CD4-positive, alpha-beta T cell treated with Interleukin-10 for 1 hour (primary cell): ENCODE results near the gene GPR39.

ENCODE experiments used
- DNase-seq: peaks from one replicate; pipeline ENCODE4 v3.0.0-alpha.2; 2020

GPR39 gene

GRCh38 chr2:132609101-132609890 lies 192.7 kb downstream of the GPR39 start:
- DNase-seq: no peak

DNA sequence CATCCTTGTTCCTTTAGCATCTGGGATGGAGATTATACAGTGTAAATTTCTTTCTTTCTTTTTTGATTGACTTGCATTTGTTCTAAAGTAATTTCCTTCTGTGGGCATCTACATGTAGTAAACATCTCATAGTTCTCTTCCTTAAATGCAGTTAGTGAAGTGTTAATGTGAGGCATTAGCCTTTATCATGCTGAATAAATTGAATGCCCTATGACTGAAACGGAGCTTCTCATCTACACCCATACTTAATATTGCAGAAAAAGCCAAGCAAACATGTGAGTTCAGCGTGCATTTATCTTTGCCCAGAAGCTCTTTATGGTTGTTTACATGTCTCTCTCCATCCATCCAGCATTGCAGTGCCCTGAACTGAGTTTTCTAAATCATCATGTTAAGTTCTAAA lies 195.1 kb downstream of the GPR39 start:
- no peak for DNase-seq

DNA sequence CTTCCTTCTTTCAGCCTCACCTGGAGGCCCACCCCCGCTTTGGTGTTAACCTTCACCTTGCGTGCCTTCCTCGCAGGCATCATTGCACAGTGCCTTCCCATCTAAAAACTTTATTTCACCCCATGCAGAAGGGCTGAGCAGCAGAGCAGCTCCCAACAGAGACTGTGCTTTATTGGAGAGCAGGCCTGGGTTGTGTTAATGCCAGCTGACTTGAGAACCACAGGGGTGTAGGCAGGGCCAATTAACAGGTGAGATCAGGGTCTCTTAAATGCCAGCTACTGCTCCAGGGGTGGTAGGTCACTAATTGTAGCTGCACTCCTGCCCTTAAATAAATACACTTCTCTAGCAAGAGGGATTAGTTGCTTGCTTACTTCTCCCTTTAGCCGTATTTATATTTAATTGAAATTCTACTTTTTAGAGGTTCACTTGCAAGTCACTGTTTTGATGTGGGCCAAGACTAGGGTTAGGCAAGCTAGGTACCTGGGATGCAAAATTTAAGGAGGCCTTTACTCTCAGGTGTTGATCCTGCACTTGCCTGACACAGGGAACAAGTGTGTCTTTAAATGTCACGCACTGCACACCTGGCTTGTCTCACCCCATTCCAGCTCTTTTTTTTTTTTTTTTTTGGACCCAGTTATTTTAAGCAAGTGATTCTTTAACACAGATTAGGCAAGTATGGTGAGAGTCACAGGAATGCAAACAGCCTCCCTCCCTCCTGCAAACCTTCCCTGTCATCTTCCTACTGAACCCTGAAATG lies 198.9 kb downstream of the GPR39 start:
- DNase-seq: no peak

GRCh38 chr2:132617989-132618388 lies 201.4 kb downstream of the GPR39 start:
- no peak for DNase-seq

DNA sequence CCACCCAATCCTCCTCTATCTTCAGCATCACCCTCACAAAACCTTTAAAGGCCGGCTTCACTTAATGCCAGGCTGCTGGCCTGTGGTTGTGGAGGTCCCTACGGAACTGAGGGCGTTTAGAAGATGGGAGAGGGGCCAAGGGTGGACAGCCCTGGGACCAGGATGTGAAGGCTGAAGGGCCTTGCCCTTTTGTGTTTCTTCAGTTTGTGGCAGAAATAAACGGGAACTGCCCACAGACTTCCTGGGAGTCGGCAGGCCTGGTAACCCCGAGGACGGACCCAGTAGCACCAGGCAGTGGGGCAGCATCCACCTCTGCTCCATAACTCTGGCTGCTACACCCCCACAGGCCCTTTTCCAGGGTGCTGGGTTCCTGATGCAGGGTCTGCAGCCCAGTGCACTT lies 202.1 kb downstream of the GPR39 start:
- DNase-seq: no peak

DNA sequence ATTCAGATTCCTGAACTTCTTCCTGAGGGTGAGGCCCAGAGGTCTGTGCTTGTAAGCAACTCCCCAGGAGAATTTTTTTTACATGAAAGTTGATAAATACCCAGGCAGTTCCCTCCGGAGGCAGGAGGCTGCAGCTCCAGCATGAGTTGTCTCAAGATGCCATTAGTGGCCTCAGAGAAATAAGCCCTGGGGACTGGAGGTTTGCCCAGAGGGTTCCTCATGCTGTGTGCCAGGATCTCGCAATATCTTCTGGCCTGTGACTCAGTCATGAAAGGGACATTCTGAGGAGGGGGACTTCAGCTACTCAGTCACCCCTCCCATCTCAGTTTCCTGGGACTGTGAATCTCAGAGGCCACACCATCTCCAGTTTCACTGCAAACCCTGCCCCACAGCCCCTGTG lies 203.5 kb downstream of the GPR39 start:
- no peak for DNase-seq

DNA sequence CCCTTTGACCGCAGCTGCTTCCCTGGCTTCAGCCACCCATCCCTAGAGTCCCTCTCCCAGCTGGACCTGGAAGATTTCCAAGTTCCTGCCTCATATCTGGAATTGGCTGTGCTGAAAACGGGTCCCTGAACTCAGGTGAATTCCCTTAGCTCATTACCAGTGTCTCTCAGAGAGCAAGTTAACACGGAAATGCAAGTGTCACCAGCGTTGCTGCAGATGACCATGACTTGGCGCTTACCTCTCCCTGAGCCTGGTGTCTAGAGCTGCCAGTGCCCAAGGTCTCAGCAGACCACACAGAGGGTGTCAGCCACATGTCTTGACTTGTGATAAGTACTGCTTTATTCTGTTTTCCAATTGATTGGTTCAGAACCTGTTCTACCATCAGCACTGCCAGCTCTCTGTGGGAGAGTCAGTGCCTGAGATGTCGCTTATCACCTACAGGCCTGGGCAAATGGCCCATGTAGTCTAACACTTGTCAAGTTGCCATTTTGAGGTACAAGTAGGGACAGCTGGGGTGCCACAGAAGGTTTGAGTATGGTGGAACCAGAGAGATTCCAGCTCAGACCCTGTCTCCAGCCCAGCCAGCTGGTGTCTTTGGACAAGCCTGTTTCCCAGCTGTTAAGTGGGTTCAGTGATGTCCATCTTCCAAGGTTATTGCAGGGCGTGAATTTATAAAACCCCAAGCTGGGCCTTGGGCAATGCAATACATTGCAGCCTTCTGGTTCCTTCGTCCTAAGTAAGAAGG lies 204.7 kb downstream of the GPR39 start:
- no peak for DNase-seq

GRCh38 chr2:132623096-132623839 lies 206.7 kb downstream of the GPR39 start:
- no peak for DNase-seq

DNA sequence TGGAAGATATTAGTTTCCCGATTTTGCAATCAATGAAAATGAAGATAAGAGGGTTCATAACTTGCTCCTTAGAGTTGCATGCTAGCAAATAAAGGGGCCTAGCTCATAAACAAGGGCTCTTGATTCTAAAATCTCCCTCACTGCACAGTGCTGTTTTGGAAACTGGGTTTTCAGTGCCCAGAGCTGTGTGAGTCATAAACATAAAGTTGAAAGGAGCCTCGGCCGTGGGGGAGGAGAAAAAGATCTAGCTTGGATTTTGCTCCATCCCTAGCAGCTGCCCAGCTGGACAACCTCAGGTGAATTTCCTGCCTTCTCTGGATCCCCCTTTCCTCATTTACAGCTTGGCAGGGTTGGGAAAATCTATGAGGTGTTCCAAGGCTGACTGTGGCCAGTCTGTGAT lies 210.9 kb downstream of the GPR39 start:
- no peak for DNase-seq

DNA sequence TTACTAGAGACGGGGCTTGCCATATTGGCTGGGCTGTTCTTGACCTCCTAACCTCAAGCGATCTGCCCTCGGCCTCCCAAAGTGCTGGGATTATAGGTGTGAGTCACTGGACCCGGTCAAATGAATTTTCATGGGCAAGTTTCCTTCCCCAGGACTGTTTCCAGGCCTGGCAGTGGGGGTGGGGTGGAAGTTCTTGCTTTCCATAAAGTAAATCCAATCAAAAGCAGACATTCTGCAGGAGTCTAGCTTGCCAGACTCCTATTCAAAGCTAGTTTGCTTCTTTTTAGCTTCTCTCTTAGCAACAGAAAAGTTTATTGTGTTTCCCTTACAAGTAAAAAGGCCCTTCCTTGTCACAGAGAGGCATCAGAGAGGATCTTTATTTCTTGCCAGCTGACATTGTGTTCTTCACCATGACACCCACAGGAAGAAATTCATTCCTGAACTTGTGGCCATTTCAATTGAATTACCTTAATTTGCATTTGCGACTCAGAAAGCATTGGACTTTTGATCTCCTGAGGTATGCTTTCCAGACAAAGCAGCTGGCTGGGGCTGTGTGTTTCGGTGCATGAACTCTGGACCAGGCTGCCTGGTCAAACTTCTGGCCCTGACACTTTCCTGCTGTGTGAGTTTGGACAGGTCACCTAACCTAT lies 215.5 kb downstream of the GPR39 start:
- DNase-seq: no peak

- DNase-seq: no peak
Measured at GRCh38 chr2:132633635-132634034, 217.0 kb downstream of the GPR39 start.

GRCh38 chr2:132636346-132636745 lies 219.7 kb downstream of the GPR39 start:
- DNase-seq: no peak

DNA sequence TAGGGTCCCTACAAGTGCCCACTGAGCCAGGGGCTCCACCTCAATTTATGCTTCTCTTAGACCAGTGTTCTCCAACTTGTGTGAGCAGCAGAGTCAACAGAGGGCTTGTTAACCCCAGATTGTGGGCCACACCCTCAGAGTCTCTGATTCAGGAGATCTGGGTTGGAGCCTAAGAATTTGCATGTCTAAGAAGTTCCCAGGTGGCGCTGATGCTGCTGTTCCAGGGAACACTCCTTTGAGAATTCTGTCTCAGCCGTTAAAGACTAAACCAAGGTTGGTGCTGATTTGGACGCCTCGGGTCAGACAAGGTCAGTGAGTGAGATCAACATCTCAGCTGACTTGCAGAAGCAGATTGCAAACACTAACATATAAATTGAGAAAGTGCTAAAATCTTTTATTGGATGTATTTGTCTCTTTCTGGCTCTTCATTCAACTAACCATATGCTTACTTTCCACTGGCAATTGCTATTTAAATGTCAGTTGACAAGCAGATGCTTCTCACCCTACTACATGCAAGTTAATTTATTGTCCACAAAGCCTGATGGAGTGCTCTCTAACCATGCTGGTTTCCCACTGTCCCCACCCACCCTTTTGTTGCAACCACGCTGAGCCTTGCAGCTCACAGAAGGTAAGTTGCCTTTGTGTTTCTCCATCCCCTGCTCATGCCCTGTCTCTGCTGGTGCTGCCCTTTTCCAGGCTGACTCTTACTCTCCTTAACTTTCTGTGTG lies 221.9 kb downstream of the GPR39 start:
- no peak for DNase-seq

- no peak for DNase-seq
Measured at GRCh38 chr2:132640116-132640515, 223.5 kb downstream of the GPR39 start.

DNA sequence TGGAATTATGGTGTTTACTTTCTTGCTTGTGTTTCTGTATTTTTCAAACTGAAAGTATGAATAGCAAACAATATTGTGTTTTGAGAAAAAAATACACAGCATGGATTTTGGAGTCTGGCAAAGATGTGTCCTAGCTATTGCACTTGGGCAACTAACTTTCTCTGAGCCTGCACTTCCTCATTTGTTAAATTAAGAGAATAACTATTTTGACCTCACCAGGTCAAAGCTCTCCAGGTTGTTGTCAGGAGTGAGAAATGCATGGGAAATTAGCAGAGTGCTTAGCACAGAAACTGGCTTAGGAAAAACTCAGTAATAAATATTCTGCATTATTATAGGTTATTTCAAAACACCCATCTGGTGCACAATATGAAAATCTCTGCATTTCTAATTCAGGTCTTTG lies 225.2 kb downstream of the GPR39 start:
- no peak for DNase-seq

DNA sequence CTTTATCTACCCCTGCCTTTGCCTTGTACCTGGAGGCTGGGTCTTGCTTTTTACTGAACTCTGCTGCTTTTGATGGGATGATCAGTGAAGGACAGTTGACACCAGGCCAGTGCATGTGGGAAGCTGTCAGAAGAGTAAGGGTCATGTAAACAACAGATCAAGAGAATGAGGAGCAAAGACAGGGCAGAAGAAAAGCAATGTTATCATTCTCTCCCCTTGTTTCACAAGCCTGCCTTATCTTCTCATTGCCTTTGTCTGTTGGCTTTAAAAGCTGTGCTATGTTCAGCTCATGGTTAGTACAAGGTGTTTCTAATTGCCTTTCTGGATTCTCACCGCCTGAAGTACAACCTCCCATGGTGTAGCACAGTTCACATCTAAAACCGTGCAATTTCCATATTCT lies 225.8 kb downstream of the GPR39 start:
- DNase-seq: no peak

DNA sequence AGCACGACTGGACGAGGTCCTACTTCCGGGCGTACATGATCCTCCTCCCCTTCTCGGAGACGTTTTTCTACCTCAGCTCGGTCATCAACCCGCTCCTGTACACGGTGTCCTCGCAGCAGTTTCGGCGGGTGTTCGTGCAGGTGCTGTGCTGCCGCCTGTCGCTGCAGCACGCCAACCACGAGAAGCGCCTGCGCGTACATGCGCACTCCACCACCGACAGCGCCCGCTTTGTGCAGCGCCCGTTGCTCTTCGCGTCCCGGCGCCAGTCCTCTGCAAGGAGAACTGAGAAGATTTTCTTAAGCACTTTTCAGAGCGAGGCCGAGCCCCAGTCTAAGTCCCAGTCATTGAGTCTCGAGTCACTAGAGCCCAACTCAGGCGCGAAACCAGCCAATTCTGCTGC lies 228.6 kb downstream of the GPR39 start:
- no peak for DNase-seq

GRCh38 chr2:132645722-132646539 lies 229.3 kb downstream of the GPR39 start:
- no peak for DNase-seq

DNA sequence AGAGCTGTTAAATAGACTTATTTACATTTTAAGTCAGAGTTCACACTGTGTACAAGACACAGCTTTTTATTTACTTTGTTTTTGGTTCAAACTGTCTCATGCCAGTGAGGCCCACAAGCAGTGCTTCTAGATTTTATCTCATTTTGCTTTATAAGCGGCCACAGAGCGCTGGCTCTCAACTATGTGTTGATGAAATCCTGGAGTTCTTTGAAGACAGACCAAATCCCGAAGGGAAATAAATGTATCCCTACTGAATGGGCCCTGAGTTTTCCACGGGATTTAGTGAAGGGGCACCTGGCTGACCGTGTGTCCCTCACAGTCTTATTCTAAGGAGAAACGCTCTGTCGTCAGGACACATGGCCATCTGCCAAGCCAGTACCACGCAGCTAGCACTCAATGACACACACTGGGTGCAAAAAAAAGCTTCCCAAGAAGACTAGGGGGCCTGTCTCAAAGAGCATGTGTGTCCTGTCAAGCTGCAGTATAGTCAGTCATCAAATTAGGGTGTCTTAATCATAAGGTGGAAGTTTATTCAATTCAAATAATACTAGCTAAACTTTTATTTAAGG lies 230.0 kb downstream of the GPR39 start:
- no peak for DNase-seq
